Stimulated activated CD8-positive, alpha-beta memory T cell treated with anti-CD3 and anti-CD28 coated beads, Interleukin-4, amount 100 ng/mL, for 48 hours (primary cell): ENCODE measurements around the gene ACTRT3.
"Not testable (repeated sequence)": the region's sequence is repeated elsewhere in the genome, so short reads cannot be mapped to it uniquely, and the experiment has no call there.

Experiments used
- DNase-seq: peaks from one replicate; pipeline ENCODE4 v3.0.0-alpha.2; 2020

Gene ACTRT3

DNA sequence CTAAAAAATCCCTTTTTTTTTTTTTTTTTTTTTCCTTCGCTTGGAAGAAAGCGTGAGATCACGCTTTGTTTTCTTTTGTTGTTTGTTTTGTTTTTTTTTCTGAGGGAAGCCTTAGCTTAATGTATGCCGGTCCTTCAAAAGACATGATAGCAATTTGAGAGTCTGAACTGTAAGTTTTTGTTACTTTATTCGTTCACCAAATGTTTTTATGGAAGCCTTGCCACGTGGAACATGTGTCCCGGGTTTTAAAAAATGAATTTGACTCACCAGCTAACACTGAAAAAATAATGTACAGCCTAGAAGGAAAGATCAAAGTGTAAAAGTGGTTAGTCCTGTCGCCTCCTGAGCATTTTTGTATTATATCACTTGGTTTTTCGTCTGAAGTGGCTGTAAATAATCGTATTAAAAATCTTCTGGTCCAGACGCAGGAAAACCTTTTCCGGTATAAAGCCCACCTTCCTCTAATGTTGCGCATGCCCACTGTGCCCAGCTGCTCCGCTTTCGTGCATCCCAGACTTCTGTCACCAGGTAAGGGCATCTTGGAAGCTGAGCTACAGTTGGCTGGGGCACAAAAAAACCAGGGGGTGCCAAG is 3.0 kb upstream of the ACTRT3 start:
- peak; percentile 77 for DNase-seq

DNA sequence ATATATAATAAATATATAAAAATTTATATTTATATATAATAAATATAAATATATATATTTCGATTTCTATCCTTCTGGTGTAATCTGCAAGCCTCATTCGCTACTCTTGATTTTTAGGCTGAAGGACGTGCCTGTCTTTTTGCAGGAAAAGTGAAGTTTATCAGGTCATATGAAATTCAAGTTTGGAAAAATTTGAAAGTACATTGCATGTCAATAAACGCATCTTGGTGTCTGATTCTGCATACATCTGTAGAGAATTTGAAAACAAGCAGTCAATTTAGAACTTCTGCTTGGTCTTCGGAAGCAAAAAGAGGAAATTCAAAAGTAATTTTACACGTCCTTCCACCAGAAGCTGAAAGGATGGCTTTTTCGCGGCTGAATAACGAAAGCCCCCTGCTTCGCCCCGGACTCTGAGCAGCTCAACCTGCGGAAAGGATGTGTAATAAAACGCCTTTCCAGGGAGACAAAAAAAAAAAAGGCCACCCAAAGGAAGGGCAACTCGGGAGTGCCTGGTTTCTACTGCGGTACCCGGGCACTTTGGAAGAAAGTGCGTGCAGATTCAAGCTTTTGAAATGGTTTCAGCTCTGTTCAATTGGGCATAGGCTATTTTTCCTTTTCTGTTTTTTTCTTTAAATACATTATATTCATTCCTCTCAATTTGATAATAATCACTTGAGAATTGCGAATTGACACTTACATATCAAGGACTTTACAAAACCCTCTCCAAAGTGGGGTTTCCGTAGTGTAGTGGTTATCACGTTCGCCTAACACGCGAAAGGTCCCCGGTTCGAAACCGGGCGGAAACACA is 2.3 kb upstream of the ACTRT3 start:
- DNase-seq = peak; percentile 69

DNA sequence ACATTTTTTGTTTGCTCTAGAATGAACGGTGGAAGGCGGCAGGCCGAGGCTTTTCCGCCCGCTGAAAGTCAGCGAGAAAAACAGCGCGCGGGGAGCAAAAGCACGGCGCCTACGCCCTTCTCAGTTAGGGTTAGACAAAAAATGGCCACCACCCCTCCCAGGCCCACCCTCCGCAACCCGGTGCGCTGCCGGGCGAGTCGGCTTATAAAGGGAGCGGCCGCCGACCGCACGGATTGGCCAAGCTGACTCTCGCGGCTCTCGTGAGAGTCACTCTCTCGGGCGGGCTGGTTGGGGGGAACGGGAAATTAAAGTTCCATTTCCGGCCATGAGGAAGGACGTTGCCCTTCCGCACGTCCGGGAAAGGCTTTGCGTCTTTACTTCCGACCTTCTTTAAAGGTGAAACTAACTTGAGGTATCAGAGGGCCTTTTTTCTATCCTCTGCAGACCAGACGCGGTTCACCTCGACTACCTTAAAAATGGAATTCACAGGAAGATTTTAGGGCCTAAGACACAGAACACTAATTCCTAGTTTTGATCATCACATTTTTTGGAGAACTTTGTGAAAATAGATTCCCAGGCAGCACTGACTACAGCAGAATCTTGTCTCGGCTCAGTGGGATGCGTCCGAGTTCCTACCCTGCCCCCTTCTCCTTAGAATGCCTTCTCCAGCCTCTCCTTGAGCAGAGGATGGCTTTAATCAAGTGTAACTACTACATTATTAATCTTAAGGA is 4.3 kb downstream of the ACTRT3 start, which contains the start of gene TERC:
Gene TERC (minus strand): TSS at position 179 of the 731 bp plus-strand sequence.
- DNase-seq = peak; percentile 92

DNA sequence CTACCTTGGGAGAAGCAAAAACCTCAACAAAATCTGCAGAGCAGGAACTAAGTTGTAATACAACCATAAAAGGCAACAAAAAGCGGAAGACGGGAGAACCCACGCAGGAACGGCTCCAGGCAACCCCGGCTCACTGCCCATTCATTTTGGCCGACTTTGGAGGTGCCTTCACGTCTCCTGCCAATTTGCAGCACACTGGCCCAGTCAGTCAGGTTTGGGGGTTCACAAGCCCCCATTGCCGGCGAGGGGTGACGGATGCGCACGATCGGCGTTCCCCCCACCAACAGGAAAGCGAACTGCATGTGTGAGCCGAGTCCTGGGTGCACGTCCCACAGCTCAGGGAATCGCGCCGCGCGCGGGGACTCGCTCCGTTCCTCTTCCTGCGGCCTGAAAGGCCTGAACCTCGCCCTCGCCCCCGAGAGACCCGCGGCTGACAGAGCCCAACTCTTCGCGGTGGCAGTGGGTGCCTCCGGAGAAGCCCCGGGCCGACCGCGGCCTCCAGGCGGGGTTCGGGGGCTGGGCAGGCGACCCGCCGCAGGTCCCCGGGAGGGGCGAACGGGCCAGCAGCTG is 5.0 kb downstream of the ACTRT3 start:
- DNase-seq = peak; percentile 76

DNA sequence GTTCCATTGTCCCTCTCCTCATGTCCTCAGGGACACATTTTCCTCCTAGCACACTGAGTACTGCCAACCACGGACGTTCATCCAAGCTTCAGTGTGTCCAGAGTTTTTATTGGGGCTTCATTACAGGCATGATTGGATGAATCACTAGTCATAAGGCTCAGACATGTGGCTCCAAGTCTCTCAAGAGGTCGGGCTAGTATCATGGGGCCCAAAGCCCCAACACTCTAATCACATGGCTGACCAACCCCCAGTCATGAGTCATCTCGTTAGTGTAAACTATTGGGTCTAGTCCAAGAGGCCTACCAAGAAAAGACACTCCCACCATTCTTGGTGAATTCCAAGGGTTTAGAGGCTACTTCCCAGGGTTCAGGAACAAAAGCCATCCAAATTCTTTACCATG is 8.9 kb downstream of the ACTRT3 start:
- DNase-seq = no peak

DNA sequence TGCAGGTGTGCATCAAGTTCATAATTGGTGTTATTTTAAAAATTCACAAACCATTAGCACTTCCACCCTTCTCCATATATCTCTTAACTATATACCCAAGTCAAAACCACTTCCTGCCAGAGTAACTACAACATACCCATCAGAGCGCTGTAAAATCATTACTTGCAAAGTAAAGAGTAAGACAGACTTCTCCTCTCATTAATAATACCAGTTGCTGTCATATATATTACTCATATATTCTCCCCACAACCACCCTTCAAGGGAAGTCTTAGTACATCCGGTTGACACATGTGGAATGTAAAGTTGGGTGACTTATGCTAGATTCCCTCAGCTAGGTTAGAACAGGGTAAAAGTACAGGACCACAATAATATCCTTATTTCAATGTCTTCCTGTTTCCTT is 10.1 kb downstream of the ACTRT3 start:
- no peak for DNase-seq

DNA sequence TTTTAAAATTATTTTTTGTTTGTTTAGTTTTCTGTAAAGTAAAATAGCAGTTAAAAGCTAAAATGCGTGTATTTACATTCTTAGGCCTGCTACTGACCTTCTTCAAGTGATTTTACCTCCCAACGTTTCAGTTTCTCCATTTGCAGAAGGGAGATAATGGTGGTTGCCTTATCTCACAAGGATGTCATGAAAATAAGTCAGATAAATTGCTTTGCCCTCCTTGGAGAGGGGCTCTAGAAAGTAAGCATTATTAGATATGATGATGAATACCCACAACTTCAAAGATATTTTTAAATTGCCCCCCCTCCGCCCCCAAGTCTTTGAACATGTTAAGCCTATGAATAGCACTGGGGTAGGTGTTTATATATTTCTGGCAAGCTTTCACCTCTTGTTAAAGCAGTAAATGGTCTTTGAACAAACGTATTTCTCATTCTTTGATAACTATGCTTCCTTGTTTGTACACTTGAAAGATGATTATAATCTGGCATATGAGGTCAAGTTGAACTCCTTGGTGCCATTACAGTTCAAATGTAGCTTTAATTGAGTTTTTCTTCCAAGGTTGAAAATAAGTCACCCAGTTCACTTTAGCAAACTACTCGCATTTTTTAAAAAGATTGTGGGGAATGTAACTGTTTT is 10.9 kb downstream of the ACTRT3 start:
- no peak for DNase-seq

DNA sequence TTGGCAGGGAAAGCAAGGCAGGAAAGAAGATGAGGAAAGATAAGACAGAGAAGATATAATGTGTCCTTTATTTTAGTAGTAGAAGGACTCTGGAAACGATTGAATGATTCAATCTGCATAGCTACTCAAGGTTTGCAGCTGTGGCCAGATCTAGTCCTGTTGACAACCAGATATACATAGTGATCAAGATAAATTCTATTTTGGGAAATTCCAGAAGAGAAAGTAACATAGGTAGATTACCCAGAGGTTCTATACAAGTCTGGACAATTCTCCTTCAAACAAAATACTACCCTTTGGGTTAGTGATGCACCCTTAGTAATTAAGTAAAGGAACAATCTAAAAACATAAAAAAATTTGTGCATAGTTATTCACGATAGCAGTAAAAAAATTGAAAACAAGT is 13.9 kb downstream of the ACTRT3 start:
- DNase-seq = no peak

DNA sequence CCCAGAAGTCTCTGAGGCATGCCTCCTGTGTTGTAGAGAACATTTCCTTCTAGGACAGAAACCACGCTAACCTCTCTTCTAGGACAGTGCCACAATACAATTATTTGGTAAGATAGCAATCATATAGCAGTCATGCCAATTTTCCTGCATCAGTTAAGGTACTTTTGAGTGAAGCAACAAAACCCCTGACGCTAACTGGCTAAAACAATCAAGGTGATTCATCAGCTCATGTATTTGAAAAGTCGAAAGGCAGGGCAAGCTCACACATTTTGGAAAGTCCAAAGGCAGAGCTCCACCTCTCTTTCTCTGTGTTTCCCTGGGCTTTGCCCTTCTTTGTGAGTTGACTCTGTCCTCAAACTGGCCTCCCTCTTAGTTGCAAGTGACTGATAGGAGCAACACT is 14.7 kb downstream of the ACTRT3 start:
- no peak for DNase-seq

DNA sequence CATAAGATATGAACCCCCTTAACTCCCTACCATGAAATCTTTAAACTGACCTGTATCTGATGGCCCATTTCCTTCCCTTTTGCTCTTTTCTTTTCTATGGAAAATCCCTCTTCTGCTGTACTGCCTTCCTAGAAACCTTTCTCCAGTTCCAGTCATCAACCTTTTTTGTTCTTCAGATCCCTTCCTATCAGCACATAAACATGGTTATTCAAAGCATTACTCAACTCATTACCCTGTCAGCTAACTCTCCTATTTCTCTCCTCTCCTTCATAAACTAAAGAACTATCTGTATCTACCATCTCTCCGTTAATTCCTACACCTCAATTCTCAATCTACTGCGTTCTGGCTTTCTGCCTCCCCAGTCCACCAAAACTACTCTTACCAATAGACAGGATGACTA is 17.5 kb downstream of the ACTRT3 start:
- DNase-seq = no peak

DNA sequence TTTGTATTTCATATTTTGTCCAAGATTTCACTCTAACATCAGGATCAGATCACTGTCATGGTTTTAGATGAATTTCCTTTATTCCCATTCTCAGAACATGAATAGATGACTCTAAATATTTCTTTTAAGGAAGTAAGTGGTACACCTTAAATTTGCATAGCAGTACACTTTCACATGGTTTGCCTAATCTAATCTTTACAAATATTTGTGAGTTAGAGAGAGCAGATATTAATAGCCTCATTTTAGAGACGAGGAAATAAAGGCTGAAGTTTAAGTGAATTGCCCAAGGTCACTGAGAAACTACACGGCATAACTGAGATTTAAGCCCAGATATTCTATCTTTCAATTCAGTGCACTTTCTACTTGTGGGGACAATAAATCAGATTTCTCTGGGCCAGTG is 18.7 kb downstream of the ACTRT3 start:
- DNase-seq = no peak

DNA sequence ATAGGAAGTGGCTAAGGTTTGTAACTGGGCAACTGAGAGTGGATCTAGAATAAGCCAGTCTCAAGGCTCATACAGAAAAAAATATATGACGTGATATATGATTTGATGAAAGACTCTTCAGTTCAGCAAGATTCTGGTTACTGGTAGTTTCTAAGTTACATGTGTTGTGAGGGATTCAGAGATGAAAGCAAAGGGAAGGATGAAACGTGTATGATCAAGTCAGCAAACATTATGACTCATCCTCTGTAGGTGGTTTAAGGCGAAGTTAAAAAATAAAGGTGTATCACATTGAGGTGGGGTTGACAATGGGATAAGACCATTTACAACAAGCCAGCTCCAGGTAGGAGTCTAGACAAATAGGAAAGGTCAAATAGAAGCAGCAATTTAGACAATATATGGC is 20.7 kb downstream of the ACTRT3 start:
- DNase-seq = no peak

DNA sequence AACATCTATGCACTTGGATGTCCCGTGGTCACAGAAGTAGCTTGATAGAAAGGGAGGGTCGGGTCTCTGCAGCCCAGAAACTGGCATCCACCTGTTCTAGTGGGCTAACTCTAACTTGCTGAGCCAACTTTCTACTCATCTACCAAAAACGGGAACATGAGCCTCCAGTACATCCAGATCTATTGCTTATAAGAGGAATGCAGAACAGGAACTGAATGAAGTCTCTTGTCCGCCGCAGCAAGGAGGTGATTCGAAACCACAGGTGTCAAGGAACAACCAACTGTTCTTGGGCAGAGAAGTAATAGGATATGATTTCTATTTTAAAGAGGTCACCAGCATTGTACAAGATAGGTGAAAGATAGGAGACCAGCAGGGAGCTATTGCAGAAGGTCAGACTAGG is 22.4 kb downstream of the ACTRT3 start:
- no peak for DNase-seq

DNA sequence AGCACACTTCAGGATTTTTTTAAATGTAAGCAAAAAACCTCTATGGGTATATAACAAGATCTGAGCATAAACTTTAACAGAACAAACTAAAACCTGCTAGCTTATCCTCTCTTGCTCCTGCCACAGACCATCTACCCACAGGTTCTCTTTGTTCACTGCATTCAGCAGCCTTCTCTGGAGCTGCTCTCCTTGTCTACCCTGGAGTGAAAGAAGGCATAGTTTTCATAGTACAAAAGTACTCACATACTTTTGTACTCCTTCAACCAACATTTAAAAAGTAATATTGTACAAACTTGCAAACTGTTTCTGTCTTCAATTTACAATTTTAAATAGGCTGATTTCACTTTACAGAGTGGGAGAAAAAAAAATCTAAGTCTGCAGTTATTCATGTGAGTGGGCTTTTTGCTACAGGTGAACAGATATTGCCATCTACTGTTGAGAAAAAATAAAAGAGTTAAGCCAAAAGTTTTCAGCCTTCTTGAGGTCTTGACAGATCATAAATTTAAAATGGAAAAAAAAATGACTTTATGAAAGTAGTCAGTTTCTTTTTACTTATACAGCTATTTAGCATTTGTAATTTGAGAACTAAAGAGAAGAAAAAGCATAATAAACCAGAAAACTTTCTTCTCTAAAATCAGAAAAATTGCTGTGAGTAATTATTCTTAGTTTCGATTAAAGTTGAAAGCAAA is 24.9 kb downstream of the ACTRT3 start:
- DNase-seq = no peak

DNA sequence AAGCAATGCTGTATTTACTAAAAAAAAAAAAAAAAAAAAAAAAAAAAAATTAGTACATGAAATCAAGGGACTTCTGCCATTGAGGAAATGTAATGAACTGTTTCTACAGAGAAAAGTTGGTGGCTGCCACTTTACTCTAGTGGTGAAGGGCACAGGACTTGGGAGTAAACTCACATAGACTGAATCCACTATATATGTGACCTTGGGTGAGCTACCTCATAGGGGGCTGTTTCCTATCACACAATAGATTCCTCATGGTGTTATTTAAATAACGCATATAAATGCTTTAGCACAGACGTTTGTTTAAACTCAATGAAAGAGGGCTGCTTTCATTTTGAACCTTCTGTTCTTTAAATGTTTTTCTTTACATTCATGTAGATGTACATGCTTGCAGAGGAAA is 30.3 kb downstream of the ACTRT3 start:
- DNase-seq = no peak

DNA sequence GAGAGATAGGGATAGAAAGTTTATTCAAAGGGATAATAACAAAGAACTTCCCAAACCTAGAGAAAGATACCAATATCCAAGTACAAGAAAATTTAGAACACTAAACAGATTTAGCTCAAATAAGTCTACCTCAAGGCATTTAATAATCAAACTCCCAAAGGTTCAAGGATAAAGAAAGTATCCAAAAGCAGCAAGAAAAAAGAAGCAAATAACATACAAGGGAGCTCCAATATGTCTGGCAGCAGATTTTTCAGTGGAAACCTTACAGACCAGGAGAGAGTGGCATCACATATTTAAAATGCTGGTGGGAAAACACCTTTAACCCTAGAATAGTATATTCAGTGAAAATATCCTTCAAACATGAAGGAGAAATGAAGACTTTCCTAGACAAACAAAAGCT is 37.5 kb downstream of the ACTRT3 start:
- not testable (repeated sequence) for DNase-seq

DNA sequence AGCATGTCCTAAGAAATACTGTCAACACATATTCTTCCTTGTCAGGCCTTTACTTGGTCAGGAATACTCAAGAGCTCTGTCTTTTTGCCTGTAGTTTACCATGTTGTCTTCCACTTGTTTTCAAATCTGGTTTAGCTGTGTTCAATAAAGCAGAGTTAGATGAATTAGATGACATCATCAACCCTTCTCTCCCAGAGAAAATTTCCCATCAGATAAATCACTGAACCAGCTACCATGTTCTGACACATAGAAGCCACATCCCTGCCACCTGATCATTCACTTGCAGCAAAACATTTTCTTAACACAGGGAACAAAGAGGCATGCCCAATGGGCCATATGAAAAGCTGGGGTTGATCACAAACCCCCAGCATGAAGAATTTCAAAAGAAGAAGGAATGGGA is 46.6 kb downstream of the ACTRT3 start:
- DNase-seq = no peak

DNA sequence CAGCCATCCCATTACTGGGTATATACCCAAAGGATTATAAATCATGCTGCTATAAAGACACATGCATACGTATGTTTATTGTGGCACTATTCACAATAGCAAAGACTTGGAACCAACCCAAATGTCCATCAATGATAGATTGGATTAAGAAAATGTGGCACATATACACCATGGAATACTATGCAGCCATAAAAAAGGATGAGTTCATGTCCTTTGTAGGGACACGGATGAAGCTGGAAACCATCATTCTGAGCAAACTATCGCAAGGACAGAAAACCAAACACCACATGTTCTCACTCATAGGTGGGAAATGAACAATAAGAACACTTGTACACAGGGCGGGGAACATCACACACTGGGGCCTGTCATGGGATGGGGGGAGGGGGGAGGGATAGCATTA is 50.9 kb downstream of the ACTRT3 start:
- DNase-seq = not testable (repeated sequence)
